HFF-Myc (cell line): ENCODE data around the gene AIDA.

ENCODE experiments used
- DNase-seq: peaks from one replicate; pipeline ENCODE4 v3.0.0-alpha.2; 2011; ENCODE audit warnings: low read depth; ENCODE audit errors: extremely low read depth
- H3K4me3 ChIP-seq: replicated peaks from 2 replicates; pipeline ENCODE4 v1.5.1; 2011; ENCODE audit warnings: low read depth, mild to moderate bottlenecking, control low read depth, low read length
- CTCF ChIP-seq: IDR thresholded peaks from 2 replicates; pipeline ENCODE4 v1.5.1; 2012; ENCODE audit warnings: mild to moderate bottlenecking, low read depth, low read length, control low read depth; ENCODE audit errors: missing control alignments

AIDA gene

GRCh38 chr1:222644636-222644980 is 67.7 kb downstream of the AIDA start:
- peak overlapping the region; percentile 82 for H3K4me3 ChIP-seq
- no peak for TF ChIP-seq CTCF
- no peak for DNase-seq

GRCh38 chr1:222643938-222644635 is 68.2 kb downstream of the AIDA start:
- TF ChIP-seq CTCF: no peak
- DNase-seq: peak; percentile 93
- H3K4me3 ChIP-seq: peak overlapping the region; percentile 82

- no peak for DNase-seq
- peak overlapping the region; percentile 82 for H3K4me3 ChIP-seq
- TF ChIP-seq CTCF: no peak
Measured at GRCh38 chr1:222643606-222643937, 68.7 kb downstream of the AIDA start.

- DNase-seq: no peak
- no peak overlapping the region for H3K4me3 ChIP-seq
- TF ChIP-seq CTCF: no peak
Measured at GRCh38 chr1:222642468-222642867, 69.8 kb downstream of the AIDA start.

GRCh38 chr1:222641269-222641948 is 70.9 kb downstream of the AIDA start:
- no peak overlapping the region for H3K4me3 ChIP-seq
- TF ChIP-seq CTCF: no peak
- no peak for DNase-seq

- DNase-seq: peak; percentile 89
- peak; percentile 75 for TF ChIP-seq CTCF
- H3K4me3 ChIP-seq: no peak overlapping the region
Measured at GRCh38 chr1:222634180-222635013, 77.9 kb downstream of the AIDA start.
